ENCODE measurements around the gene AP1S1.

Gene AP1S1

DNA sequence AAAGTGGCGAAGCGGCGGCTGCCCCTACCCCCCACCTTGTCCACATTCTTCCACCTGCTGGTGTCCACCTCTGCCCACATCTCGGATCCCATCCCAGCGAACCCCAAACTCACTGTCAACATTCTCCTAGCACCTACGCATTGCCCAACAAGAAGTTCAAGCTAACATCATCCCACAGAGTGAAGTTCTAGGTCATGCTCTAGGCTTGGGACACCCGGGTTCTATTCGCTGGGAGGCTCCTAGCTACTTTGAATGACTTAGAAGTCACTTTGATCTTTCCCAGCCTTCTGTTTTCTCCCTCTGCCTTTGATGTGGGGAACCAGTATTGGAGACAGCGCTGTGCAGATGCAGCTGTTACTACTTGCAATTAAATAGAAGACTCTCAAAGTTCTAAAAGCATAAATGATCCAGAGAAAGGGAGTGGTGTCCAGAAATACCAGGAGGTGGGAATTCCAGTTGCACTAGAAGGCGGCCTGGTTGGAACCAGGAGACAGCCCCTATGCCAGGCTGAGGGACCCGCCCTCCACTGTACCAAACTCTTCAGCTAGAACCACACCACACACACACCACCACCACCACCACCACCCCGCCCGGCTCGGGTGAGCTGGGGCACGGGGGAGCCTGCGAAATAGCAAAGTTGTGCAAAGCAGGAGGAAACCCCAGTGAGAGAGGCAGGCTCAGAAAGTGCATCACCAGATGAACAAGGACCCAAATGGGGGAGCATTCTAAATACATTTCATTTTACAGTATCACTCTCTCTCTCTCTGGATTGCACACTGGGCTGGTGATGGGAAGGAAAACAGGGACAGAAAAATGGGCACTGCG, 16.6 kb downstream of the AP1S1 start:
- DNase-seq (ENCODE audit: low read depth): no peak
- no peak for TF ChIP-seq MYC (IDR thresholded peaks at IDR 0.05; ENCODE audit: low read depth, low read length)
- TF ChIP-seq, protein P1, sequence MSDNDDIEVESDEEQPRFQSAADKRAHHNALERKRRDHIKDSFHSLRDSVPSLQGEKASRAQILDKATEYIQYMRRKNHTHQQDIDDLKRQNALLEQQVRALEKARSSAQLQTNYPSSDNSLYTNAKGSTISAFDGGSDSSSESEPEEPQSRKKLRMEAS (IDR thresholded peaks at IDR 0.05; ENCODE audit: low read depth, low read length): no peak
- TF ChIP-seq, protein P2, sequence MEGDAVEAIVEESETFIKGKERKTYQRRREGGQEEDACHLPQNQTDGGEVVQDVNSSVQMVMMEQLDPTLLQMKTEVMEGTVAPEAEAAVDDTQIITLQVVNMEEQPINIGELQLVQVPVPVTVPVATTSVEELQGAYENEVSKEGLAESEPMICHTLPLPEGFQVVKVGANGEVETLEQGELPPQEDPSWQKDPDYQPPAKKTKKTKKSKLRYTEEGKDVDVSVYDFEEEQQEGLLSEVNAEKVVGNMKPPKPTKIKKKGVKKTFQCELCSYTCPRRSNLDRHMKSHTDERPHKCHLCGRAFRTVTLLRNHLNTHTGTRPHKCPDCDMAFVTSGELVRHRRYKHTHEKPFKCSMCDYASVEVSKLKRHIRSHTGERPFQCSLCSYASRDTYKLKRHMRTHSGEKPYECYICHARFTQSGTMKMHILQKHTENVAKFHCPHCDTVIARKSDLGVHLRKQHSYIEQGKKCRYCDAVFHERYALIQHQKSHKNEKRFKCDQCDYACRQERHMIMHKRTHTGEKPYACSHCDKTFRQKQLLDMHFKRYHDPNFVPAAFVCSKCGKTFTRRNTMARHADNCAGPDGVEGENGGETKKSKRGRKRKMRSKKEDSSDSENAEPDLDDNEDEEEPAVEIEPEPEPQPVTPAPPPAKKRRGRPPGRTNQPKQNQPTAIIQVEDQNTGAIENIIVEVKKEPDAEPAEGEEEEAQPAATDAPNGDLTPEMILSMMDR (IDR thresholded peaks at IDR 0.05; ENCODE audit: low read depth, low read length): no peak
- no peak for TF ChIP-seq POLR2A (IDR thresholded peaks at IDR 0.05; ENCODE audit: extremely low read depth, insufficient read length)
- no peak overlapping the region for H3K4me3 ChIP-seq (ENCODE audit: low read depth, low read length)

DNA sequence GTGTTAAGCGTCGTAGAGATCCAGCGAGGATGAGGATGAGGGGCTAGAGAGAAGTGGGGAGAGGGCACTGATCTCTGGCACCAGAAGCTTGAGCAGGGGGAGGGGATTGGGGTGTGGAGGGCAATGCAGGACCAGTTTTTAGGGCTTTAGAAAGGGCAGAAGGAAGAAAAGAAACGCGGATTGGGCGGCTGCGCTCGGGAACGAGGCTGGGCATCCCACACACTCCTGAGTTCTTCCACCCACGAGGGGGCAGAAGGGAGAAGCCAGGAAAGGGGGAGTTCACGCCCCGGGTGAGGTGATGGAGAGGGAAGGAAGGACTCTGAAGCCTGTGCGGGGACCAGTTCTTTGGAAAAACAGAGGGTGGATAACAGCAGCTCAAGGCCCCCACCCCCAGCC, 17.2 kb downstream of the AP1S1 start:
- H3K4me3 ChIP-seq (ENCODE audit: low read depth, low read length): no peak overlapping the region
- no peak for TF ChIP-seq MYC (IDR thresholded peaks at IDR 0.05; ENCODE audit: low read depth, low read length)
- TF ChIP-seq, protein P1 (IDR thresholded peaks at IDR 0.05; ENCODE audit: low read depth, low read length): no peak
- no peak for TF ChIP-seq POLR2A (IDR thresholded peaks at IDR 0.05; ENCODE audit: extremely low read depth, insufficient read length)
- TF ChIP-seq, protein P2 (IDR thresholded peaks at IDR 0.05; ENCODE audit: low read depth, low read length): peak; percentile 19
- no peak for DNase-seq (ENCODE audit: low read depth)

DNA sequence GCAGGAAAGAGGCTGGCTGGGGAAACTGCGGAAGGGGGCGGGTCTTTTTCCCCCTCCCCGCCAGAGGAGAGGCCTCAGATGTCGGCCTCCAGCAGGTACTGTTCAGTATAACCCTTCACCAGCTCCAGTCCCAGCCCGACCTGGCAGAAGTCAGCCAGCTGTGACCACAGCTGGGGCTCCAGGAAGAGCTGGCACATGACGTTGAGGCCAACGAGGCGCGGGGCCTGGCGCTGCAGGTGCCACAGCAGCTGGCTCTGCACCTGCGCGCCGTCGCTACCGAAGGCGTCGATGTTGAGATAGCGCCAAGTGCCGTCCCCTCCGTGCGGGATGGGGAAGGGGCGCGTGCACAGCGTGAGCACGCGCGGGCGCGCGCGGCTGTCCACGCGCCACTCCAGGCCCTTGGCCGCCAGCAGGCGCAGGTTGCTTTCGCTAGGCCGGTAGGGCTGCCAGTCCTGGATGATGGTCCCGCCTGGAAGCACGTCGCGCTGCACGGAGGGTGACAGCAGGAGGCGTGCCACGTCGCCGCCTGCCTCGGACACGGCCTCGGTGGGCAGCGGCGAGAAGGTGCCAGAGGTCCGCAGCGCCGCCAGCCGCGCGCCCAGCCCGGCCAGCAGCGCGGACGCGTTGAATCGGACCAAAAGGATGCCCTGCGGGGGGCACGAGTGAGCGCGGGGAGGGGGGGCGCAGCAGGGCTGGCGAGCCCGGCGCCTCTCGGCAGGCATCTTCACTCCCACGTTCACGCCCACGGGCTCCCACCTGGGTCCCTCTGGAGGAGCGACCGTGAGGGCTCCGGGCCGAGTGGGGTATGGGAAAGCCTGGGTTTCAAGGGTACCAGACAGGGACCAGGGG, 18.0 kb downstream of the AP1S1 start:
- TF ChIP-seq, protein P2 (IDR thresholded peaks at IDR 0.05; ENCODE audit: low read depth, low read length): no peak
- no peak for TF ChIP-seq MYC (IDR thresholded peaks at IDR 0.05; ENCODE audit: low read depth, low read length)
- TF ChIP-seq POLR2A (IDR thresholded peaks at IDR 0.05; ENCODE audit: extremely low read depth, insufficient read length): no peak
- TF ChIP-seq, protein P1 (IDR thresholded peaks at IDR 0.05; ENCODE audit: low read depth, low read length): no peak

DNA sequence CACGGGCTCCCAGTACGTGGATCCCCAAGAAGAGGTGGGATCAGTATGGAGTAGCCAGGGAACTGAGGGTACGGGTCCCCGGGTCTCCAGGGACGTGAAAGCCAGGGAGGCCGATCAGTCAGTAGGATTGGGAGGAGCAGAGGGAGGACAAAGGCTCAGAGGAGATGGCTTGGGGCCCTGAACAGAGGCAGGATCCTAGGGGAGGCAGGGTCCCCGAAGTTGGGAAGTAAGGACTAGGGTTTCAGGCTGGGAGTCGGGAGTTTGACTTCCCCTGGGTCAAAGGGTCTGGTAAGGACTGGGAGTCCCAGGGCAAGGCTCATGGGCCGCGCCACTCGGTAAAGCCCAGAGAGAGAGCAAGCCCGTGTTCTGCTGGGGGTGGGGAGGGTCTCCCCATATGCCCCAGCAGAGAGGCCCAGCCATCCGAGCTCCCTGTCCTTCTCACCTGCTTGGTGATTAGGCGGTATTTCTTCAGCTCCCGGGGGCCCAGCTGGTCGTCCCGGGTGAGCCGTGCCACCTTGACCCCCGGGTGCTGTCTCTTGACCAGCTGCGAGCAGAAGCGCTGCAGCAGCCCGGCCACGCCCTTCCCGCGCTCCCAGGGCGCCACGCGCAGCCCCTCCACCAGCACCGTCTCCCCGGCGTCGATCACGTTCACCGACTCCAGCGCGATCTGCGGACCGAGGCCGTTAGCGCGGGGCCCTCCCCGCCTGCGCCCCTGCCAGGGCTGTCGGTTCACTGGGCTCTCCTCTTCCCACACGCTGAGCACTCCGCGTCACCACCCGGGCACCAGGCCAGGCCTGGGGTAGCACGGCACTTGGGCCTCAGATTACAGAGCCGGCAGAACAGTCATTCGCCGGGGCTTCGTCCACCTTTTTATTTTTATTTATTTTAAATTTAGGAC, 18.8 kb downstream of the AP1S1 start:
- DNase-seq (ENCODE audit: low read depth): no peak
- H3K4me3 ChIP-seq (ENCODE audit: low read depth, low read length): no peak overlapping the region
- TF ChIP-seq MYC (IDR thresholded peaks at IDR 0.05; ENCODE audit: low read depth, low read length) (no peak), POLR2A (IDR thresholded peaks at IDR 0.05; ENCODE audit: extremely low read depth, insufficient read length) (no peak)
- TF ChIP-seq, protein P1 (IDR thresholded peaks at IDR 0.05; ENCODE audit: low read depth, low read length): no peak
- TF ChIP-seq, protein P2 (IDR thresholded peaks at IDR 0.05; ENCODE audit: low read depth, low read length): no peak

More for the DNA sequence above, 18.0 kb downstream of the AP1S1 start:
- DNase-seq (ENCODE audit: low read depth): no peak
- no peak overlapping the region for H3K4me3 ChIP-seq (ENCODE audit: low read depth, low read length)

DNA sequence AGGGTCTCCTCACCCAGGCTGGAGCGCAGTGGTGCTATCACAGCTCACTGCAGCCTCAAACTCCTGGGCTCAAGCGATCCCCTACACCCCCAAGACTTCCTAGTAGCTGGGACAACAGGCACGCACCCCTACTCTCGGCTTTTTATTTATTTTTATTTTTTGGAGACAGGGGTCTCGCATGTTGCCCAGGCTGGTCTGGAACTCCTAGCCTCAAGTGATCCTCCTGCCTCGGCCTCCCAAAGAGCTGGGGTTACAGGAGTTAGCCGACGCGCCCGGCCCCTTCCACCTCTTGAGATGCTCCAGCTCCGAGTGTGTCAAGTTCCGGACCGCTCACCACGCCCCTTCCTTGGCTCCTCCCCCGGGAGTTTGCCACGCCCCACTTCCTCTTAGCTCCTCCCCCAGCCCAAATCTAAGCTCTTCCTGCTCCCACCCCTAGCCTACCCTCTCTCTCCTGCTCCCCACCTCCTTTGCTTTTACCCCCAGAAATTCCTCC, 19.5 kb downstream of the AP1S1 start:
- H3K4me3 ChIP-seq (ENCODE audit: low read depth, low read length): no peak overlapping the region
- TF ChIP-seq MYC (IDR thresholded peaks at IDR 0.05; ENCODE audit: low read depth, low read length) (no peak), POLR2A (IDR thresholded peaks at IDR 0.05; ENCODE audit: extremely low read depth, insufficient read length) (no peak)
- TF ChIP-seq, protein P2 (IDR thresholded peaks at IDR 0.05; ENCODE audit: low read depth, low read length): no peak
- TF ChIP-seq, protein P1 (IDR thresholded peaks at IDR 0.05; ENCODE audit: low read depth, low read length): no peak
- DNase-seq (ENCODE audit: low read depth): peak; percentile 74

All from NB4 (cell line).